Endothelial cell of umbilical vein (primary cell): Measurements from ENCODE around the gene CDC42EP5. TPM values are rescaled to one million over a fixed set of nuclear protein-coding genes. Genes with fewer than 3 reads are reported as not detected.

Experiments
- BruUV-seq: library from RNA; stranded (reverse); fragments of 400-500 nt; replicated peaks from 2 replicates; lab custom pipeline; 2021; lab: Mats Ljungman, UMichigan
- CTCF ChIA-PET: fragments of 300-600, 350-600 bp; sonication (Branson Sonifier 250); formaldehyde crosslinking; loops from one replicate; lab custom pipeline; 2021; ENCODE audit warnings: antibody characterized with exemption, inconsistent platforms; lab: Charles Lee
- POLR2A ChIA-PET: fragments of 300-600, 350-600 bp; sonication (Branson Sonifier 250); formaldehyde crosslinking; loops from one replicate; lab custom pipeline; 2021; ENCODE audit warnings: antibody characterized with exemption, inconsistent platforms; lab: Charles Lee
- DNase-seq: peaks from one replicate; pipeline ENCODE4 v3.0.0-alpha.2; 2011; ENCODE audit warnings: low read depth, low spot score
- FAIRE-seq: peaks from 2 replicates; lab custom pipeline; 2011; peaks lifted over from hg19 to GRCh38; lab: Jason Lieb, UNC
- H2AFZ ChIP-seq: 2 replicates; pipeline ENCODE4 v1.6.0; 2012; ENCODE audit warnings: low read depth, low read length, control low read depth, inconsistent platforms
- H3K27ac ChIP-seq: 2 replicates; pipeline ENCODE4 v1.5.1; 2011; ENCODE audit warnings: low read depth, mild to moderate bottlenecking, control low read depth, low read length, moderate library complexity; ENCODE audit not compliant: insufficient read depth
- H3K27me3 ChIP-seq, 2 experiments: 2 replicates each; pipeline versions ENCODE4 v1.6.0 to v1.6.1; 2011; ENCODE audit warnings: low read length in 2 of 2, mixed read lengths in 1 of 2; ENCODE audit not compliant: control insufficient read depth in 2 of 2, insufficient read depth in 2 of 2
- H3K36me3 ChIP-seq, 2 experiments: 2 replicates in 1 of 2; 3 replicates in 1 of 2; pipeline ENCODE4 v1.5.1; 2011; ENCODE audit warnings: low read length in 2 of 2, mild to moderate bottlenecking in 1 of 2, moderate library complexity in 1 of 2; ENCODE audit not compliant: control insufficient read depth in 2 of 2, insufficient read depth in 2 of 2; ENCODE audit errors: extremely low read depth in 1 of 2
- H3K4me1 ChIP-seq: 3 replicates; pipeline ENCODE4 v1.5.1; 2011; ENCODE audit warnings: mild to moderate bottlenecking, low read length; ENCODE audit not compliant: control insufficient read depth, insufficient read depth; ENCODE audit errors: extremely low read depth
- H3K4me2 ChIP-seq: 2 replicates; pipeline ENCODE4 v1.6.1; 2011; ENCODE audit warnings: low read length, control low read depth, mixed read lengths; ENCODE audit not compliant: insufficient read depth
- H3K4me3 ChIP-seq, 3 experiments: fragments of 200-600 bp in 1 of 3; sonication (generic), shearing (Covaris generic) in 1 of 3; replicated peaks in 1 of 3; 2 replicates each; pipeline ENCODE4 v1.5.1; 2011 to 2016; ENCODE audit warnings: control low read depth in 3 of 3, low read length in 3 of 3, mild to moderate bottlenecking in 2 of 3, inconsistent platforms in 1 of 3, low read depth in 1 of 3, moderate library complexity in 1 of 3; ENCODE audit not compliant: insufficient read depth in 1 of 3
- H3K79me2 ChIP-seq: 2 replicates; pipeline ENCODE4 v1.6.0; 2012; ENCODE audit warnings: low read length, inconsistent platforms; ENCODE audit not compliant: control insufficient read depth, insufficient read depth
- H3K9ac ChIP-seq: replicated peaks from 2 replicates; pipeline ENCODE3; 2011; ENCODE audit warnings: low read length, control low read depth; ENCODE audit not compliant: insufficient read depth; ENCODE audit errors: extremely low read depth
- H3K9me1 ChIP-seq: replicated peaks from 3 replicates; pipeline ENCODE4 v1.6.0; 2011; ENCODE audit warnings: mild to moderate bottlenecking, low read length; ENCODE audit not compliant: control insufficient read depth, insufficient read depth; ENCODE audit errors: extremely low read depth
- H3K9me3 ChIP-seq: replicated peaks from 2 replicates; pipeline ENCODE4 v1.5.1; 2012; ENCODE audit warnings: low read length, inconsistent platforms; ENCODE audit not compliant: control insufficient read depth, insufficient read depth
- H4K20me1 ChIP-seq: replicated peaks from 2 replicates; pipeline ENCODE3; 2011; ENCODE audit warnings: mild to moderate bottlenecking, low read length; ENCODE audit not compliant: control insufficient read depth, insufficient read depth; ENCODE audit errors: extremely low read depth
- EZH2 ChIP-seq: IDR thresholded peaks from 2 replicates; pipeline ENCODE4 v1.6.1; 2012; ENCODE audit warnings: borderline replicate concordance, low read depth, mild to moderate bottlenecking, moderate library complexity, low read length, inconsistent platforms; ENCODE audit not compliant: severe bottlenecking
- GATA2 ChIP-seq: IDR thresholded peaks from 2 replicates; pipeline ENCODE4 v1.7.0; 2011; ENCODE audit warnings: low read depth, mild to moderate bottlenecking, moderate library complexity, mixed read lengths, low read length; ENCODE audit not compliant: insufficient read length, insufficient read depth
- JUN ChIP-seq: IDR thresholded peaks from 2 replicates; pipeline ENCODE4 v1.6.1; 2011; ENCODE audit warnings: borderline replicate concordance, low read depth; ENCODE audit not compliant: insufficient read length, insufficient read depth
- POLR2A ChIP-seq: IDR thresholded peaks from 2 replicates; pipeline ENCODE4 v1.6.1; 2012; ENCODE audit warnings: low read depth, mild to moderate bottlenecking, control low read depth, low read length
- dilution Hi-C: fragments of 300-500 bp; cut with MboI; formaldehyde crosslinking; loops from one replicate; pipeline ENCODE4 v1.15.0; 2019; ENCODE audit warnings: low sequenced_read_pairs; ENCODE audit not compliant: extremely low pct_ligation_motif_present
- intact Hi-C: fragments of 100-400 bp; cut with micrococcal nuclease; formaldehyde crosslinking; loops from one replicate; pipeline ENCODE4 v1.10.0; 2022
- polyA plus RNA-seq, 4 experiments: library from polyadenylated mRNA; depleted of rRNA in 3 of 4; stranded (reverse) in 3 of 4; unstranded in 1 of 4; fragments of >200 nt; gene quantifications; 2 replicates each; pipeline versions ENCODE4 v1.2.1 to v1.2.3, GENCODE V29; 2011 to 2012; ENCODE audit warnings: missing spikeins in 1 of 4
- total RNA-seq: library from RNA; stranded (reverse); gene quantifications from 2 replicates; pipeline ENCODE4 v1.2.3, GENCODE V29; 2021

Gene CDC42EP5
- total and polyA plus RNA-seq, 2 donors (not counting 3 experiments of a cell fraction or from before 2014, with no cell fraction given), result 37.3 to 85.5 TPM

DNA sequence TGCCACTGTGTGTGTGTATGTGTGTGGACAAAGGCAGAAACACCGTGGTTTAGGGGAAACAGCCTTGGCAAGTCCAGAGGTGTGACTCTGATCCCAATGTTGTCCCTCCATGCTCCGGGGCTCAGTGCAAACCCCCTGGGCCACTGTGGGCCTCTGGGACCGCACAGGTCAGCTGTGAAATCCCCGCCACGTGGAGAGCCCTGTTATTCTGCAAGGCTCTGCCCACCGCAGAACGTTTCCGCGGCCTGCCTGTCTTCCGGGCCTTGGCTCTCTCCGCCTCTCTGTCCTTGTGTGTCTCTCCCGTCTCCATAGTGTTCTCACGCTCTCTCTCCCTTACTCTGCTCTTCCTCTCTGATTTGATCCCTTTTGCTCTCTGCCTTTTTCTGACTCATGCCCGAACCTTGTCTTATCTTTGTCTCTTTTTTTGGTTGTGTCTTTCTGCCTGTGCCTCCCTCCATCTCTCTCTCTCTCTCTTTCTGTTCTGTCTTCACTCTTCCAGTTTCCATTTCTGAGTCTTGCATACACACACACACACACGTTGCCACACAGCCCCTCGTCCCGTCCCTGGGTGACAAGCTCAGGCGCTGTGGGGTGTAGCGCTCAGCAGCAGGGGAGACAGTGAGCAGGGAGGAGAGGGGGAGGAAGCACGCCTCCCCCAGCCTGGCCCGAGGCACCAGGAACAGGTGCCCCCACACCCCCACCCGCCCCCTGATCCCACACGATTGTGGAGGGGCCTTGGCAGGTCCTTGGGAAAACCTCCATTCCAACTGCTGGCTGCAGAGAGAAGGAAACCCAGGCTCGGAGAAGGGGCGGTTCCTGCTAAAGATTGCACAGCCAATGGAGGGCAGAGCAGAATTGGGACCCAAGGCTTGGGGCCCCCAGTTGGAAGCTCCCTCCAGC, 54.8 kb downstream of the CDC42EP5 start:
- H3K27ac ChIP-seq, result no peak overlapping the region
- no peak overlapping the region for H3K4me3 ChIP-seq
- ChIA-PET CTCF (no interaction called here), POLR2A (no interaction called here)
- H2AFZ ChIP-seq, result no peak overlapping the region
- intact Hi-C loops, result no loop called here
- no peaks in the 10 kb centered on the region for H3K9me3 ChIP-seq
- DNase-seq, result no peak
- H3K4me2 ChIP-seq, result no peak overlapping the region
- FAIRE-seq, result no peak
- no TSS peak for BruUV-seq
- H3K27me3 ChIP-seq, result peaks cover 36 to 47% of the 10 kb centered on the region in 2 experiments
- dilution Hi-C loops, result no loop called here
- no peaks in the 10 kb centered on the region for H3K4me1 ChIP-seq
- H3K36me3 ChIP-seq, result no peaks in the 10 kb centered on the region
- no peak for TF ChIP-seq POLR2A
- TF ChIP-seq GATA2, result no peak
- peak; percentile 10 for TF ChIP-seq EZH2
- no peaks in the 10 kb centered on the region for H4K20me1 ChIP-seq
- no peaks in the 10 kb centered on the region for H3K79me2 ChIP-seq
- H3K9ac ChIP-seq, result no peak overlapping the region
- H3K9me1 ChIP-seq, result no peaks in the 10 kb centered on the region

DNA sequence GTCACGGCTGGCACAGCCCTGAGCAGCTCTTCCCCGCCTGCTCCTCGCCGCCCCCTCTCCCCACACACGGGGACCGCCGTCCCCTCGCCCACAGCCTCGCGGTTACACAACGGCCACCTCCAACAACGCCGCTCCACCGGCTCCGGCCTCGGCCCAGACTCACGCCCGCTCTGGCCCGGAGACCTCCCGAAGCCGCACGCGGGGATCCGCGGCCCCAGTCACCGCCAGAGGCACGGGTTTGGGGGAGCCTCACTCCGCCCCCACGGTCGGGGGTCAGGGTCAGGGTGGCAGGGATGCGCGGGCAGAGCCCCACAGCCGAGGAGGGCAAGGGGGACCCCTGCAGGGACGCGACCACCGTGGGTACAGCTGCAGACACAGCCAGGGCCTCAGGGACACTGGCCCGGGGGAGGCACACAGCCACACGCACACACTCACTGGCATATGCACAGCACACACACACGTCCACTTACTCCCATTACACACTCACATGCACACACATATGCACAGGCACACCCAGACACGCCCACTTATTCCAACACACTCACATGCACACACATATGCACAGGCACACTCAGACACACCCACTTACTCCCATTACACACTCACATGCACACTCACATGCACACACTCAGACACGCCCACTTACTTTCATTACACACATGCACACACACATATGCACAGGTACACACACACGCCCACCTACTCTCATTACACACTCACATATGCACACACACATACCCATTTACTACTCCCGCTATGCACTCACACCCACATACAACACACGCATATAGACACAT, 56.2 kb downstream of the CDC42EP5 start:
- intact Hi-C loops, result no loop called here
- no TSS peak for BruUV-seq
- Histone ChIP-seq H3K79me2 (no peaks in the 10 kb centered on the region), H2AFZ (no peak overlapping the region), H3K4me3 (no peak overlapping the region), H3K9me3 (no peaks in the 10 kb centered on the region), H3K27me3 (peaks cover 36 to 47% of the 10 kb centered on the region in 2 experiments), H3K27ac (no peak overlapping the region), H3K9me1 (no peaks in the 10 kb centered on the region), H3K4me2 (no peak overlapping the region), H4K20me1 (no peaks in the 10 kb centered on the region), H3K36me3 (no peaks in the 10 kb centered on the region), H3K4me1 (no peaks in the 10 kb centered on the region), H3K9ac (no peak overlapping the region)
- POLR2A ChIA-PET, result no interaction called here
- CTCF ChIA-PET, result no interaction called here
- FAIRE-seq, result no peak
- DNase-seq, result no peak
- dilution Hi-C loops, result no loop called here
- TF ChIP-seq JUN, result no peak
